ENCODE results near the gene SEL1L3.

GRCh38 chr4:25860586-25861279 is 2.1 kb downstream of the SEL1L3 start:
- TF ChIP-seq, protein P1, sequence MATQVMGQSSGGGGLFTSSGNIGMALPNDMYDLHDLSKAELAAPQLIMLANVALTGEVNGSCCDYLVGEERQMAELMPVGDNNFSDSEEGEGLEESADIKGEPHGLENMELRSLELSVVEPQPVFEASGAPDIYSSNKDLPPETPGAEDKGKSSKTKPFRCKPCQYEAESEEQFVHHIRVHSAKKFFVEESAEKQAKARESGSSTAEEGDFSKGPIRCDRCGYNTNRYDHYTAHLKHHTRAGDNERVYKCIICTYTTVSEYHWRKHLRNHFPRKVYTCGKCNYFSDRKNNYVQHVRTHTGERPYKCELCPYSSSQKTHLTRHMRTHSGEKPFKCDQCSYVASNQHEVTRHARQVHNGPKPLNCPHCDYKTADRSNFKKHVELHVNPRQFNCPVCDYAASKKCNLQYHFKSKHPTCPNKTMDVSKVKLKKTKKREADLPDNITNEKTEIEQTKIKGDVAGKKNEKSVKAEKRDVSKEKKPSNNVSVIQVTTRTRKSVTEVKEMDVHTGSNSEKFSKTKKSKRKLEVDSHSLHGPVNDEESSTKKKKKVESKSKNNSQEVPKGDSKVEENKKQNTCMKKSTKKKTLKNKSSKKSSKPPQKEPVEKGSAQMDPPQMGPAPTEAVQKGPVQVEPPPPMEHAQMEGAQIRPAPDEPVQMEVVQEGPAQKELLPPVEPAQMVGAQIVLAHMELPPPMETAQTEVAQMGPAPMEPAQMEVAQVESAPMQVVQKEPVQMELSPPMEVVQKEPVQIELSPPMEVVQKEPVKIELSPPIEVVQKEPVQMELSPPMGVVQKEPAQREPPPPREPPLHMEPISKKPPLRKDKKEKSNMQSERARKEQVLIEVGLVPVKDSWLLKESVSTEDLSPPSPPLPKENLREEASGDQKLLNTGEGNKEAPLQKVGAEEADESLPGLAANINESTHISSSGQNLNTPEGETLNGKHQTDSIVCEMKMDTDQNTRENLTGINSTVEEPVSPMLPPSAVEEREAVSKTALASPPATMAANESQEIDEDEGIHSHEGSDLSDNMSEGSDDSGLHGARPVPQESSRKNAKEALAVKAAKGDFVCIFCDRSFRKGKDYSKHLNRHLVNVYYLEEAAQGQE (IDR thresholded peaks at IDR 0.05; ENCODE audit: insufficient replicate concordance, low read depth) = no peak
- no peak for TF ChIP-seq CTCF (IDR thresholded peaks at IDR 0.05; ENCODE audit: insufficient read depth, low read length)
- TF ChIP-seq SPI1 (IDR thresholded peaks at IDR 0.05; ENCODE audit: borderline replicate concordance, low read depth) = peak; percentile 82
